GM19351 (cell line): ENCODE data around the gene MAN2B1.
"Not testable (repeated sequence)": the region's sequence is repeated elsewhere in the genome, so short reads cannot be mapped to it uniquely, and the experiment has no call there.

Experiments used
- ATAC-seq: cut with Tn5 transposase; IDR thresholded peaks from one replicate; pipeline ENCODE4 v1.9.1; 2021; ENCODE audit warnings: mild to moderate bottlenecking, moderate library complexity; ENCODE audit not compliant: unreplicated experiment

Gene MAN2B1

GRCh38 chr19:12664406-12665280, 1.9 kb downstream of the MAN2B1 start:
- ATAC-seq: no peak

GRCh38 chr19:12660980-12661379, 5.6 kb downstream of the MAN2B1 start:
- ATAC-seq: no peak

GRCh38 chr19:12657966-12658365, 8.6 kb downstream of the MAN2B1 start:
- no peak for ATAC-seq

GRCh38 chr19:12656899-12657571, 9.5 kb downstream of the MAN2B1 start:
- ATAC-seq: no peak

- no peak for ATAC-seq
These were observed 11.0 kb downstream of the MAN2B1 start for GRCh38 chr19:12655546-12655945.

GRCh38 chr19:12652219-12652618, 14.3 kb downstream of the MAN2B1 start:
- ATAC-seq: no peak

- ATAC-seq: no peak
These were observed 16.6 kb downstream of the MAN2B1 start for GRCh38 chr19:12649941-12650340.

GRCh38 chr19:12648088-12648487, 18.5 kb downstream of the MAN2B1 start:
- no peak for ATAC-seq

- ATAC-seq: no peak
These were observed 19.0 kb downstream of the MAN2B1 start for GRCh38 chr19:12647490-12648071.

- no peak for ATAC-seq
These were observed 19.5 kb downstream of the MAN2B1 start for GRCh38 chr19:12647047-12647446.

- ATAC-seq: no peak
These were observed 20.0 kb downstream of the MAN2B1 start for GRCh38 chr19:12646551-12646950.

- not testable (repeated sequence) for ATAC-seq
These were observed 22.8 kb downstream of the MAN2B1 start for GRCh38 chr19:12643716-12644115.

GRCh38 chr19:12642506-12642905, 24.0 kb downstream of the MAN2B1 start:
- no peak for ATAC-seq

GRCh38 chr19:12641456-12641855, 25.1 kb downstream of the MAN2B1 start:
- no peak for ATAC-seq

- no peak for ATAC-seq
These were observed 26.5 kb downstream of the MAN2B1 start for GRCh38 chr19:12639901-12640613.

GRCh38 chr19:12638611-12639182, 27.8 kb downstream of the MAN2B1 start:
- no peak for ATAC-seq

- ATAC-seq: no peak
These were observed 29.9 kb downstream of the MAN2B1 start for GRCh38 chr19:12636631-12637030.

GRCh38 chr19:12629215-12629614, 37.3 kb downstream of the MAN2B1 start:
- no peak for ATAC-seq

- no peak for ATAC-seq
These were observed 38.2 kb downstream of the MAN2B1 start for GRCh38 chr19:12628040-12629022.

- ATAC-seq: no peak
These were observed 39.6 kb downstream of the MAN2B1 start for GRCh38 chr19:12626958-12627357.
